Subcutaneous adipose tissue (tissue), 4 donors: ENCODE data around the gene TBXA2R. TPM values are rescaled to one million over a fixed set of nuclear protein-coding genes. Genes with fewer than 3 reads are reported as not detected.

Source experiments
- CTCF ChIP-seq: fragments of 450-650 bp; IDR thresholded peaks from one replicate; pipeline ENCODE4 v1.5.1; 2016; ENCODE audit warnings: low read depth, mild to moderate bottlenecking, control low read depth, antibody characterized with exemption, moderate library complexity
- total RNA-seq, 4 donors: library from RNA; depleted of rRNA; stranded (reverse); fragments of >200 nt; gene quantifications; one replicate each; pipeline ENCODE4 v1.1.0, GENCODE V29; 2016

Gene TBXA2R
- total RNA-seq, 4 donors from 2014 or later = 0.34 to 4.0 TPM; not detected in 2

- no peak for TF ChIP-seq CTCF
Measured at GRCh38 chr19:3586127-3586626, 20.5 kb downstream of the TBXA2R start.

DNA sequence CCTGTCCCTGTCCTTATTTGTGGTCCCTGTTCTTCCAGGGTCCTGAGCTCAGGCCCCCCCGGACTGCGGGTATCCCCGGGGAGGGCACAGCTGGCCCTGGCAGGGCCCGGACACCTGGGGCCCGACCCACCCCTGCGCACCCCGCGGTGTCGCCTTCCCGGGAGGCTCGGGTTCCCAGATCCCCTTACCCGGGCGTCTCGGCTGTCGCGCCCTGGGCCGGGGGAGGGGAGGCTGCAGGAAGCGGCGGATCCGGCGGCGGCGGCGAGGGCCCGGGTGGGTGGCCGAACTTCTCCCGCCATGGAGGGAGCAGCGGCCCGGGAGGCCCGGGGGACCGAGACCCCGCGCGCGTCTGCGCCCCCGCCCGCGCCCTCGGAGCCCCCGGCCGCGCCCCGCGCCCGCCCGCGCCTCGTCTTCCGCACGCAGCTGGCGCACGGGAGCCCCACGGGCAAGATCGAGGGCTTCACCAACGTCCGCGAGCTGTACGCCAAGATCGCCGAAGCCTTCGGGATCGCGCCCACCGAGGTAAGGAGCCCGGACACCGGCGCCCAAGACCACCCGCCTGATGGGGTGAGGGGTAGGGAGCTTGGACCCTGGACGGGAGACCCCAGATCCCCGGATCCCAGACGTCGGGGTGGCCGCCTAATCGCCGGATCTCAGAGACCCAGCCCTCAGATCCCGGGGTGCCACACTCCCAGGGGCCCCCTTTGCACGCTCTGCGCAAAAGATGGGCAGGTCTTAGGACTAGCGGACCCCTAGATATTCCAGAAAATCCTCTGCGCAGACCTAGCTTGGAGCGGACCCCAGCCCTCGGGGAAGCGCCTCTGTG lies 21.2 kb downstream of the TBXA2R start, which contains the start of gene GIPC3:
GIPC3 (plus strand) TSS at position 178 of the 826 bp plus-strand sequence; CDS start at position 298, 120 bp downstream.
- TF ChIP-seq CTCF = no peak

DNA sequence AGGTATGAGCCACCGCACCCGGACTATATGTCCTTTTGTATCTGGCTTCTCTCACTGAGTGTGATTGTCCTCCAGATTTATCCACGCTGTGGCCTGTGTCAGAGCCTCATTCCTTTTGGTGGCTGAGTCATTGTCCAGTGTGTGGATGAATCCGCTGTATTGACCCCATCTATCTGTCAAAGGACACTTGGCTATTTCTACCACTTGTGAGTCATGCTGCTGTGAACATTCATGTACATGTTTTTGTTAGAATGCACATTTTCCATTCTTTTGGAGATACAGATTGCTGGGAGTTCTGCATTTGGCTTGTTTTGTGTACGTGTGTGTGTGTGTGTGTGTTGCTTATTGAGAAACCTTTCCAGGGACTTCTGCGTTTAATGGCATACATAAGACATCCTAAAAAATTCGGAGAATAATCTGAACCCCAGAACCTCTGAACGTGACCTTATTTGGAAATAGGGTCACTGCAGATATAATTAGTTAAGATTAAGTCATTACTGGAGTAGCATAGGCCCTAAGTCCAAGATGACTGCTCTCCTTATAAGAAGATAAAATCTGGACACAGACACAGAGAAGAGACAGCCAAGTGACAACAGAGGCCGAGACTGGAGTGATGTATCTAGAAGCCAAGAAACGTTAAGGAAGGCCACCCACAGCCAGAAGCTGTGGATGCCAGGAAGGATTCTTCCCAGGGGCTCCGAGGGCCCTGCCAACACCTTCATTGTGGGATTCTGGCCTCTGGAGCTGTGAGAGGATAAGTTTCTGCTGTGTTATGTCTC lies 26.3 kb downstream of the TBXA2R start:
- no peak for TF ChIP-seq CTCF

GRCh38 chr19:3578390-3578789 lies 28.3 kb downstream of the TBXA2R start:
- TF ChIP-seq CTCF = no peak

DNA sequence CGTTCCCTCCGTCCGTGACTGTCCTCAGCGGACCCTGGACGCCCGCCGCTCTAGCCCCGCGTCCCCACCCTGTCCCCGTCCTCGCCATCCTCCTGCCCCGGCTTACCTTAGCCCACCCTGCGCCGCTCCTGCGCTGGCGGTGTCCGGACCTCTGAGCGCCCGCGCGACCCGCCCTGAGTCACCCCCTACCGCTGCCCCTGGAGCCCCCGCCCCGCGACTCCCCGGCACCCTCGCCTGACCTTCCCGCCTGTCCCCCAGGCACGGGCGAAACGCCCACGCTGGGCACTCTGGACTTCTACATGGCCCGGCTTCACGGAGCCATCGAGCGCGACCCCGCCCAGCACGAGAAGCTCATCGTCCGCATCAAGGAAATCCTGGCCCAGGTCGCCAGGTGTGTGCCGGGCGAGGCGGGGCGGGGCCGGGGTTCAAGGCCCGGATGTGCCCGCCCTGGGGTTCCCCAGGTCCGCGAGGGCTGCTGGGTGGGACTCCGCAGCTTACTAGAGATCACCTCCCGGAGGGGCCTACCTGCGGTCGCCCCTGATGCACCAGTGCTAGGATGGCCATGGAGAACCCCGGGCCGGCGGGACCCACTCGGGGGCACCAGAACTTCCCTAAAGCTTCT lies 28.8 kb downstream of the TBXA2R start:
- TF ChIP-seq CTCF = no peak

GRCh38 chr19:3576696-3577443 lies 29.8 kb downstream of the TBXA2R start:
- TF ChIP-seq CTCF = no peak
